Panc1 (cell line): ENCODE results near the gene MAGI3. TPM values are rescaled to one million over a fixed set of nuclear protein-coding genes. Genes with fewer than 3 reads are reported as not detected.

Source experiments
- ATAC-seq: fragments of 200-7000 bp; cut with Tn5 transposase; 2 replicates; pipeline ENCODE4 v1.9.1; 2020; ENCODE audit warnings: mild to moderate bottlenecking, moderate library complexity
- BruUV-seq: library from RNA; stranded (reverse); fragments of 400-500 nt; replicated peaks from 2 replicates; lab custom pipeline; 2021; lab: Mats Ljungman, UMichigan
- CTCF ChIA-PET: fragments of 300-600 bp; sonication (Branson Sonifier 250); formaldehyde crosslinking; loops from one replicate; lab custom pipeline; 2022; ENCODE audit warnings: antibody characterized with exemption; lab: Charles Lee
- POLR2A ChIA-PET: fragments of 300-600 bp; sonication (Branson Sonifier 250); formaldehyde crosslinking; loops from one replicate; lab custom pipeline; 2022; ENCODE audit warnings: antibody characterized with exemption; lab: Charles Lee
- DNase-seq: peaks from one replicate; pipeline ENCODE4 v3.0.0-alpha.2; 2010; ENCODE audit warnings: low read depth, low spot score
- H3K27ac ChIP-seq: 2 replicates; pipeline ENCODE4 v1.5.1; 2011; ENCODE audit warnings: mild to moderate bottlenecking, low read length, inconsistent platforms
- H3K27me3 ChIP-seq: fragments of 200-500 bp; sonication (Bioruptor generic); 2 replicates; pipeline ENCODE4 v1.6.0; 2014; ENCODE audit warnings: low read length, inconsistent platforms; ENCODE audit not compliant: control insufficient read depth, insufficient read depth
- H3K36me3 ChIP-seq: fragments of 200-500 bp; sonication (Bioruptor generic); 2 replicates; pipeline ENCODE4 v1.5.1; 2014; ENCODE audit warnings: inconsistent platforms, mild to moderate bottlenecking, low read length, moderate library complexity; ENCODE audit not compliant: control insufficient read depth, insufficient read depth
- H3K4me1 ChIP-seq: 2 replicates; pipeline ENCODE4 v1.5.1; 2011; ENCODE audit warnings: inconsistent platforms, mild to moderate bottlenecking, low read length, moderate library complexity; ENCODE audit not compliant: control insufficient read depth, insufficient read depth
- H3K4me3 ChIP-seq, 2 experiments: 2 replicates each; pipeline ENCODE4 v1.5.1; 2011 to 2012; ENCODE audit warnings: low read depth in 2 of 2, low read length in 2 of 2, mild to moderate bottlenecking in 2 of 2, inconsistent platforms in 1 of 2, moderate library complexity in 1 of 2
- H3K9me3 ChIP-seq: fragments of 200-500 bp; sonication (Bioruptor generic); 2 replicates; pipeline ENCODE4 v1.5.1; 2014; ENCODE audit warnings: low read depth, mild to moderate bottlenecking, inconsistent platforms, low read length, moderate library complexity; ENCODE audit not compliant: control insufficient read depth, insufficient read depth
- CTCF ChIP-seq: fragments of 450-650 bp; IDR thresholded peaks from 2 replicates; pipeline ENCODE4 v1.5.1; 2017; ENCODE audit warnings: mild to moderate bottlenecking
- POLR2AphosphoS5 ChIP-seq: IDR thresholded peaks from 2 replicates; pipeline ENCODE4 v1.6.1; 2012; ENCODE audit warnings: mild to moderate bottlenecking, low read depth, low read length, moderate library complexity
- SIN3A ChIP-seq: IDR thresholded peaks from 2 replicates; pipeline ENCODE4 v1.6.1; 2012; ENCODE audit warnings: low read depth, mild to moderate bottlenecking, low read length, moderate library complexity, borderline replicate concordance; ENCODE audit not compliant: insufficient read depth
- TCF7L2 ChIP-seq: IDR thresholded peaks from 2 replicates; pipeline ENCODE4 v1.6.1; 2011; ENCODE audit warnings: mild to moderate bottlenecking, low read depth, low read length, inconsistent platforms
- in situ Hi-C: cut with HindIII; loops from 2 replicates; pipeline ENCODE4 v1.10.0; 2016; ENCODE audit warnings: low sequenced_read_pairs, low pct_unique_long_range_greater_than_20kb
- intact Hi-C: fragments of 100-400 bp; cut with micrococcal nuclease; formaldehyde crosslinking; loops from one replicate; pipeline ENCODE4 v1.10.0; 2022; ENCODE audit not compliant: unreplicated experiment
- total RNA-seq: library from RNA; stranded (reverse); gene quantifications from one replicate; pipeline ENCODE4 v1.2.1, GENCODE V29; 2021; ENCODE audit not compliant: unreplicated experiment
- TF ChIP-seq, protein P1 (sequence below), 2 experiments: IDR thresholded peaks; 2 replicates each; pipeline ENCODE4 v1.6.1; 2011 to 2012; ENCODE audit warnings: low read depth in 2 of 2, control low read depth in 1 of 2, low read length in 1 of 2, mild to moderate bottlenecking in 1 of 2, moderate library complexity in 1 of 2; ENCODE audit not compliant: insufficient read depth in 1 of 2

MAGI3 gene
- total RNA-seq, 1 experiment from 2014 or later, result 10.9 TPM

DNA sequence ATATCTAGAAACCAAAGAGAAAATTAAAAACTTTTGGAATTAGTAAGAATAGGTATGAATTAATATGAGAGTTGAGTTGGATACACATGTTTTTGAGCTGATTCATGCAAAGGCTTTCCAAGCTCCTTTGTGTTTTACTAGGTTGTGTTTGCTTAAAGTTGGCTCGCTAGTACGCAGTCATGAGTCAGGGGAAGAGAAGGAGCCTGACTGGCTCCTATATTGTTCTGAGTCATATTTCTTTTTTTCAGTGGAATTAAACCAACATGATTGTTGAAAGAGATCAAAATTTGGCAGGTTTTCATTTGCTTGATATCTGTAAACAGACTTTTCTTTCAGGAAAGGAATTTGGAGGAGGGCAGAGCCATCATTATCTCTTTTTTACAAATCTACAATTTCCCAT is 66.7 kb downstream of the MAGI3 start:
- Histone ChIP-seq H3K9me3 (no peaks in the 10 kb centered on the region), H3K36me3 (no peaks in the 10 kb centered on the region), H3K27ac (peak overlapping the region; percentile 72), H3K4me3 (peak overlapping the region; percentile 14 to 23; a peak in 3 of 4 replicates), H3K4me1 (peaks cover 12% of the 10 kb centered on the region), H3K27me3 (no peaks in the 10 kb centered on the region)
- BruUV-seq, result no TSS peak
- in situ Hi-C loops (no loop called here), intact Hi-C loops (no loop called here)
- ChIA-PET CTCF (no interaction called here), POLR2A (no interaction called here)
- TF ChIP-seq CTCF, result no peak
- TF ChIP-seq SIN3A, result no peak
- TF ChIP-seq, protein P1, sequence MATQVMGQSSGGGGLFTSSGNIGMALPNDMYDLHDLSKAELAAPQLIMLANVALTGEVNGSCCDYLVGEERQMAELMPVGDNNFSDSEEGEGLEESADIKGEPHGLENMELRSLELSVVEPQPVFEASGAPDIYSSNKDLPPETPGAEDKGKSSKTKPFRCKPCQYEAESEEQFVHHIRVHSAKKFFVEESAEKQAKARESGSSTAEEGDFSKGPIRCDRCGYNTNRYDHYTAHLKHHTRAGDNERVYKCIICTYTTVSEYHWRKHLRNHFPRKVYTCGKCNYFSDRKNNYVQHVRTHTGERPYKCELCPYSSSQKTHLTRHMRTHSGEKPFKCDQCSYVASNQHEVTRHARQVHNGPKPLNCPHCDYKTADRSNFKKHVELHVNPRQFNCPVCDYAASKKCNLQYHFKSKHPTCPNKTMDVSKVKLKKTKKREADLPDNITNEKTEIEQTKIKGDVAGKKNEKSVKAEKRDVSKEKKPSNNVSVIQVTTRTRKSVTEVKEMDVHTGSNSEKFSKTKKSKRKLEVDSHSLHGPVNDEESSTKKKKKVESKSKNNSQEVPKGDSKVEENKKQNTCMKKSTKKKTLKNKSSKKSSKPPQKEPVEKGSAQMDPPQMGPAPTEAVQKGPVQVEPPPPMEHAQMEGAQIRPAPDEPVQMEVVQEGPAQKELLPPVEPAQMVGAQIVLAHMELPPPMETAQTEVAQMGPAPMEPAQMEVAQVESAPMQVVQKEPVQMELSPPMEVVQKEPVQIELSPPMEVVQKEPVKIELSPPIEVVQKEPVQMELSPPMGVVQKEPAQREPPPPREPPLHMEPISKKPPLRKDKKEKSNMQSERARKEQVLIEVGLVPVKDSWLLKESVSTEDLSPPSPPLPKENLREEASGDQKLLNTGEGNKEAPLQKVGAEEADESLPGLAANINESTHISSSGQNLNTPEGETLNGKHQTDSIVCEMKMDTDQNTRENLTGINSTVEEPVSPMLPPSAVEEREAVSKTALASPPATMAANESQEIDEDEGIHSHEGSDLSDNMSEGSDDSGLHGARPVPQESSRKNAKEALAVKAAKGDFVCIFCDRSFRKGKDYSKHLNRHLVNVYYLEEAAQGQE (IDR thresholded peaks at IDR 0.05; ENCODE audit: insufficient read depth in 1 of 2, low read depth in 2 of 2, low read length in 1 of 2), result no peak
- TF ChIP-seq POLR2AphosphoS5, result no peak
- TF ChIP-seq TCF7L2, result no peak
- ATAC-seq (peak; percentile 99), DNase-seq (peak; percentile 72)

GRCh38 chr1:113459279-113459678 is 69.0 kb downstream of the MAGI3 start:
- no peaks in the 10 kb centered on the region for H3K27me3 ChIP-seq
- no peak overlapping the region for H3K27ac ChIP-seq
- TF ChIP-seq SIN3A, result no peak
- no peak for TF ChIP-seq POLR2AphosphoS5
- TF ChIP-seq TCF7L2, result no peak
- no peak for TF ChIP-seq CTCF
- H3K9me3 ChIP-seq, result no peaks in the 10 kb centered on the region
- intact Hi-C loops, result no loop called here
- BruUV-seq, result no TSS peak
- DNase-seq (no peak), ATAC-seq (no peak)
- no peak overlapping the region for H3K4me3 ChIP-seq
- in situ Hi-C loops, result no loop called here
- POLR2A ChIA-PET, result no interaction called here
- H3K36me3 ChIP-seq, result no peaks in the 10 kb centered on the region
- CTCF ChIA-PET, result no interaction called here
- H3K4me1 ChIP-seq, result peaks cover 10% of the 10 kb centered on the region
